ENCODE measurements around the gene TRIP13. TPM values are rescaled to one million over a fixed set of nuclear protein-coding genes. Genes with fewer than 3 reads are reported as not detected.
"Not testable (repeated sequence)": the region's sequence is repeated elsewhere in the genome, so short reads cannot be mapped to it uniquely, and the experiment has no call there.

The TRIP13 gene
- total RNA-seq, 6 experiments from 2014 or later, result 0.15 to 3.2 (median 0.70) TPM

DNA sequence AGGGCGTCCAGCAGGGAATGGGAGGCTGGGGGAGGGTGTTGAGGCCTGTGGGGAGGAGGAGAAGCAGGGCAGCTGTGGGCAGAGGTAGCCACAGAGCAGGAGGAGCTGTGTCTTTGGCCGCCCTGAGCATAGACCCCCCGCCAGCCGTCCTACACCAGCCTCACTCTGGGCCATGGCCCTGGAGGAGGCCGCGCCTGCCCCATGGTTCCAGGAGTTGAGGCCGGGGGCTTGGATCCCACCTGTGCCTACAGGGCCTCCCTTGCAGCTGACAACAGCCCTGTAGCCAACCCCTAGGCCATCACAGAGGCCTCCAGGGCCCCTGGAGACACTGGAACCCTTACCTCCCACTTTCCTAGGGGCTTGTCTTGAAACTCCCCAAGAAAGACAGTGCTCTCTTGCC, 44.9 kb upstream of the TRIP13 start:
- H3K9me3 ChIP-seq, ATAC-seq, H3K4me3 ChIP-seq, H3K27ac ChIP-seq, H3K4me1 ChIP-seq, H3K27me3 ChIP-seq, H3K36me3 ChIP-seq: not testable (repeated sequence)
- DNase-seq, result peak in 2 of 3 donors; percentile 11 to 24
- no CpG with 5 or more reads among the region's 7 CpGs for WGBS (ENCODE audit: insufficient coverage, low coverage, low lambda C conversion rate, missing lambda C conversion rate)
- intact Hi-C loops (cut with DNase I), result loop anchor here in 1 of 2 donors (5.0 kb wide), 1 partner anchor 90 kb away; no protein-coding TSS in a partner anchor

DNA sequence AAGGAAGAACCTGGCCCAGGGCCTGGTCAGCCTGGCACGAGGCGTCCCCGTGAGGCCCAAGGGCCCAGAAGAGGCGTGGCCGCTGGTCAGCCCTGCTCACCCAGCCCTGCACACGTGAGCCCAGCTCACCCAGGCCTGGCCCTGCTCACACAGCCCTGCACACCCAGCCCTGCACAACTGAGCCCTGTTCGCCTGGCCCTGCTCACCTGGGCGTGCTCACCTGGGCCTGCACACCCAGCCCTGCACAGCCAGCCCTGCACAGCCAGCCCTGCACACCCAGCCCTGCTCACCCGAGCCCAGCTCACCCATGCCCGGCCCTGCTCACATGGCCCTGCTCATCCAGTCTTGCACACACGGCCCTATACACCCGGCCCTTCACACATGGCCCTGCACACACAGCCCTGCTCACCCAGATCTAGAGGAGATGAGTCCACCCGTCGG, 44.0 kb upstream of the TRIP13 start:
- no peaks in the 10 kb centered on the region for H3K27me3 ChIP-seq
- no peaks in the 10 kb centered on the region for H3K9me3 ChIP-seq
- H3K27ac ChIP-seq, result no peak overlapping the region
- peak; percentile 12 to 41 (median 36) for DNase-seq
- intact Hi-C loops (cut with DNase I), result loop anchor here in 1 of 2 donors (5.0 kb wide), 1 partner anchor 91 kb away; no protein-coding TSS in a partner anchor
- no peak overlapping the region for H3K4me3 ChIP-seq
- no peaks in the 10 kb centered on the region for H3K4me1 ChIP-seq
- WGBS (ENCODE audit: insufficient coverage, low coverage, low lambda C conversion rate, missing lambda C conversion rate), result 100% methylated on average over 4 of the region's 14 CpGs
- ATAC-seq, result peak in 2 of 4 donors; percentile 8 to 15
- TF ChIP-seq, protein P1, sequence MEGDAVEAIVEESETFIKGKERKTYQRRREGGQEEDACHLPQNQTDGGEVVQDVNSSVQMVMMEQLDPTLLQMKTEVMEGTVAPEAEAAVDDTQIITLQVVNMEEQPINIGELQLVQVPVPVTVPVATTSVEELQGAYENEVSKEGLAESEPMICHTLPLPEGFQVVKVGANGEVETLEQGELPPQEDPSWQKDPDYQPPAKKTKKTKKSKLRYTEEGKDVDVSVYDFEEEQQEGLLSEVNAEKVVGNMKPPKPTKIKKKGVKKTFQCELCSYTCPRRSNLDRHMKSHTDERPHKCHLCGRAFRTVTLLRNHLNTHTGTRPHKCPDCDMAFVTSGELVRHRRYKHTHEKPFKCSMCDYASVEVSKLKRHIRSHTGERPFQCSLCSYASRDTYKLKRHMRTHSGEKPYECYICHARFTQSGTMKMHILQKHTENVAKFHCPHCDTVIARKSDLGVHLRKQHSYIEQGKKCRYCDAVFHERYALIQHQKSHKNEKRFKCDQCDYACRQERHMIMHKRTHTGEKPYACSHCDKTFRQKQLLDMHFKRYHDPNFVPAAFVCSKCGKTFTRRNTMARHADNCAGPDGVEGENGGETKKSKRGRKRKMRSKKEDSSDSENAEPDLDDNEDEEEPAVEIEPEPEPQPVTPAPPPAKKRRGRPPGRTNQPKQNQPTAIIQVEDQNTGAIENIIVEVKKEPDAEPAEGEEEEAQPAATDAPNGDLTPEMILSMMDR (IDR thresholded peaks at IDR 0.05), result no peak
- TF ChIP-seq POLR2A (IDR thresholded peaks at IDR 0.05), result no peak
- no peaks in the 10 kb centered on the region for H3K36me3 ChIP-seq

DNA sequence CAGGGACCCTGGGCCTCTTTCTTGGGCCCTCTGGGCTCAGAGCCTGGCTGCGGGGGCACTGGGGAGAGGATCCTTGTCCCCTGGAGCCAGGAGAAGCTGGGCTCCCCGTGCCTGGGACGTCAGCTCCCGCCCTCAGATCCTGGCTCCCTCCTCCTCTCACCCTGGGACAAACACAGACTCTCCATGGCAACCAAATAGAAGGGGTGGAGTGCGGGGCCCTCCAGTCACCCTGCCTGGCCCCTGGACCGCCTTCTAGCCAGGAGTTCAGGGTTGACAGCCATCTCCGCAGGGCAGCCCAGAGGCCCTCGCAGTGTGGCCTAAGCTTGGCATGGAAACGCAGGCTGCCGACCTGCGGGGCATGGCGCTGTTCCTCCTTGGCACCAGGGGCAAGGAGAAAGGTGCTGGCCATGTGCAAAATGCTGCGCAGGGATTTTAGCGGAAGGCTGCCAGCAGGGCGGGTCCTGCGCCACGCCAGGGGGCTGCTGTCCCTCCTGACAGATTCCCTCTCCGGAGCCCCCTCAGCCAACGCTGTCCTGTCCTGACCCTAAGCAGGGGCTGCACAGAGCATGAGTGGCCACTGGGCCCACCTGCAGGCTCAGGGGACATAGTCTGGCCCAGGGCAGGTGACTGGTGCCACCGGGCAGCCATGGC, 42.9 kb upstream of the TRIP13 start:
- DNase-seq (peak; percentile 11 to 46 (median 33)), ATAC-seq (peak; percentile 15 to 58 (median 32))
- intact Hi-C loops (cut with DNase I), result loop anchor here in 1 of 2 donors (5.0 kb wide), 1 partner anchor 92 kb away; no protein-coding TSS in a partner anchor
- WGBS (ENCODE audit: insufficient coverage, low coverage, low lambda C conversion rate, missing lambda C conversion rate), result no CpG with 5 or more reads among the region's 20 CpGs
- H3K27me3 ChIP-seq, result no peaks in the 10 kb centered on the region
- H3K4me1 ChIP-seq, result no peaks in the 10 kb centered on the region
- H3K36me3 ChIP-seq, result no peaks in the 10 kb centered on the region
- TF ChIP-seq, protein P1 (IDR thresholded peaks at IDR 0.05), result no peak
- no peak for TF ChIP-seq POLR2A (IDR thresholded peaks at IDR 0.05)
- H3K27ac ChIP-seq, result no peak overlapping the region
- peak overlapping the region in 2 of 3 donors; percentile 9 to 21 for H3K4me3 ChIP-seq
- no peaks in the 10 kb centered on the region for H3K9me3 ChIP-seq

DNA sequence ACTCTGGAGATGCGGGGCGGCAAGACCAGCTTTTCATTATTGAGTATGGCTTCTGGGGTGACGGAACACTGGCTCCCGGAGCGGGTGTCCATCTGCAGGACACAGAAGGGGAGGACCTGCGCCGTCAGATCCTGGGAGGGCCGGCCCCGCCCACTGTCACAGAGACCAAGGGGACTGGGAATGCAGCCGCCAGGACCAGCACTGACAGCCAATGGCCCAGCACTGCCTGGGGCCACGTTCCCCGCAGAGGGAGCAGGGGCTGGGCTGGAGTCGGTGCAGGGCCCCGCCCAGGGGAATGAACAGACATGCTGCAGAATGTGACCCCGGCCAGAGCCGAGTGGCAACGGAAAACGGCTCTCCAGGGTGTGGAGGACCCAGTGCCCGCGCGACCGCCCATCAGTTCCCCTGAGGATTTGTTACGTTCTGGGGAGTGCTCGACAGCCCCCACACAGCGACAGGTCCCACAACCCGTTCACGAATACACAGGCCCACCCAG, 42.1 kb upstream of the TRIP13 start, which contains the start of gene ZDHHC11:
TSS of gene ZDHHC11 (minus strand) at position 476 of the 496 bp plus-strand sequence. CDS start at position 92, 384 bp downstream.
- Histone ChIP-seq H3K27ac (no peak within 1 kb of the TSS), H3K27me3 (no peaks in the 10 kb centered on the region), H3K36me3 (no peaks in the 10 kb centered on the region), H3K4me3 (peak within 1 kb of the TSS in 2 of 3 donors; percentile 9 to 21), H3K4me1 (no peaks in the 10 kb centered on the region), H3K9me3 (no peaks in the 10 kb centered on the region)
- DNase-seq, result peak; percentile 37 to 54 (median 47)
- intact Hi-C loops (cut with DNase I), result no loop called here
- peak; percentile 29 to 59 (median 46) for ATAC-seq
- WGBS (ENCODE audit: insufficient coverage, low coverage, low lambda C conversion rate, missing lambda C conversion rate), result 80% methylated on average over 4 of the region's 27 CpGs
- TF ChIP-seq POLR2A (IDR thresholded peaks at IDR 0.05), result no peak
- TF ChIP-seq, protein P1 (IDR thresholded peaks at IDR 0.05), result no peak

DNA sequence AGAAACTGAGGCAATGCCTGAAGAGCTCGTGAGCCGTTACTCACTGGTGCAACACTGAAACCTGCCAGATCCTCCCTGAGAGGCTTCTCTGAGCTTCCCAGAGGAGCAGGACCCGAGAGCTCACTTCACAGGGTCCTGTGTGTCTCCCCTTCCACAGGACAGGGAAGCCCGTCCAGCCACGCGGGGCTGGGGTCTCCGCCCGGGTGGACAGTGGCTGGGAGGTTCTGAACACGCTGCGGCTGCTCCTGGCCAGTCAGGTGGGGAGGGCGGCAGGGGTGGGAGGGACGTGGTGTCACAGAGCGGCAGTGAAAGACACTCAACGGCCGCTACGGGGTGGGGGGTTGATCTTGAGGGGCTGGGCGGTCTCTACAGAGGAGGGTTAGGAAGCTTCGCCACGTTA, 41.6 kb upstream of the TRIP13 start:
- peak; percentile 9 to 41 (median 23) for DNase-seq
- no peak for ATAC-seq
- TF ChIP-seq, protein P1 (IDR thresholded peaks at IDR 0.05), result no peak
- no peak for TF ChIP-seq POLR2A (IDR thresholded peaks at IDR 0.05)
- WGBS (ENCODE audit: insufficient coverage, low coverage, low lambda C conversion rate, missing lambda C conversion rate), result 34% methylated on average over 8 of the region's 19 CpGs
- no peaks in the 10 kb centered on the region for H3K9me3 ChIP-seq
- intact Hi-C loops (cut with DNase I), result no loop called here
- no peaks in the 10 kb centered on the region for H3K36me3 ChIP-seq
- H3K27ac ChIP-seq, result no peak overlapping the region
- no peaks in the 10 kb centered on the region for H3K4me1 ChIP-seq
- H3K27me3 ChIP-seq, result no peaks in the 10 kb centered on the region
- H3K4me3 ChIP-seq, result no peak overlapping the region

All from right lobe of liver (tissue), 6 donors.